Large intestine (tissue), 3 donors: Measurements from ENCODE around the gene IGSF22. TPM values are rescaled to one million over a fixed set of nuclear protein-coding genes. Genes with fewer than 3 reads are reported as not detected.

ENCODE experiments used
- DNase-seq, 2 donors: peaks; one replicate each; pipeline versions ENCODE4 v3.0.0 to v3.0.0-alpha.2; 2013
- H3K27ac ChIP-seq: one replicate; pipeline ENCODE4 v1.5.1; 2013; ENCODE audit warnings: low read length
- H3K27me3 ChIP-seq: 2 replicates; pipeline ENCODE4 v1.6.1; 2013; ENCODE audit warnings: low read length; ENCODE audit not compliant: control insufficient read depth, insufficient read depth
- H3K36me3 ChIP-seq: 2 replicates; pipeline ENCODE4 v1.6.1; 2013; ENCODE audit warnings: low read length; ENCODE audit not compliant: control insufficient read depth, insufficient read depth
- H3K4me1 ChIP-seq: one replicate; pipeline ENCODE4 v1.6.1; 2013; ENCODE audit warnings: low read length; ENCODE audit not compliant: control insufficient read depth, insufficient read depth
- H3K4me3 ChIP-seq: one replicate; pipeline ENCODE4 v1.5.1; 2013; ENCODE audit warnings: low read length
- H3K9me3 ChIP-seq: one replicate; pipeline ENCODE4 v1.6.1; 2013; ENCODE audit warnings: mild to moderate bottlenecking, low read depth, low read length, moderate library complexity; ENCODE audit not compliant: control insufficient read depth
- WGBS: methylation state at CpG from one replicate; pipeline ENCODE4 v1.1.5; 2013; ENCODE audit warnings: low lambda C conversion rate; ENCODE audit not compliant: insufficient coverage; 5-methylcytosine and 5-hydroxymethylcytosine counted together
- polyA plus RNA-seq: library from polyadenylated mRNA; unstranded; fragments of 120-200 nt; gene quantifications from one replicate; pipeline ENCODE4 v1.2.1, GENCODE V29; 2013

The IGSF22 gene
- polyA plus RNA-seq, 1 donor, result 1.5 TPM

DNA sequence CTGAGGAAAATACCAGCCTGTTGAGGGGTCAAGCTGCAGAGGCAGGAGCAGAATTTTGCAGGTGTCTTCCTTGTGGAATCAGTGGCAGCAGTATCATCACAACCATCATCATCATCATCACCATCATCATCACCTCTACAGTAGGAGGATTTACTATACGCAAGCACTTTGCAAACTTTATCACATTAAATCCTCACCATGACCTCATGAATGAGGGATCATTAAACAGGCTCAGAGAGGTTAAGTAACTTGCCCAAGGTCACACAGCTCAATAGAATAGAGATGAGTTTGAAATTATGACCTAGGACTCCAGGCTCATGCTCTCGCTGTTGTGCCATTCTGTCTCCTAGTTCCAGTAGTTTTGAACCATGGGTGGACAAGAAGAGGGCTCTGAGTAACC, 40.0 kb upstream of the IGSF22 start:
- Histone ChIP-seq H3K9me3 (no peaks in the 10 kb centered on the region), H3K4me3 (no peak overlapping the region), H3K27ac (no peak overlapping the region), H3K4me1 (no peaks in the 10 kb centered on the region), H3K27me3 (peaks cover 3% of the 10 kb centered on the region), H3K36me3 (no peaks in the 10 kb centered on the region)
- WGBS, result no CpG with 5 or more reads among the region's 2 CpGs
- no peak for DNase-seq

DNA sequence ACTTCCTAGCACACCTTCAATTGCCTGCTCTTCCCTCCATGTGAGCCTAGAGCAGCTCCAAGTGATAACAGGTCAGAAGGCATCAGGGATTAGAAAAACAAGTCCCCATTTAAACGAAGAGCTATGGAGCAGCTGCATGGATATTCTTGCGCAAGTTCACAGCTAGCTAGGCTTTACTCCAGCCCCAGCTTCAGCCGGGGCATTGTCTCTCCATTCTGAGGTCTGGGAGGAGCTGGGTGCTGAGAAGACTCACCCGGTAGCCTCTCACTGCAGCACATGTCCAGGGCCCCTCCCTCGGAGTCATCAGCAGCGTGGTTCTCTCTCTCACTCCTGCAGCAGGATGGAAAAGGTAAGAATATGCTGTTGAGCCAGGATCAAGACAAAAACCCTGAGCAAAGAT, 39.6 kb upstream of the IGSF22 start:
- Histone ChIP-seq H3K27ac (no peak overlapping the region), H3K36me3 (no peaks in the 10 kb centered on the region), H3K27me3 (peaks cover 3% of the 10 kb centered on the region), H3K4me1 (no peaks in the 10 kb centered on the region), H3K9me3 (no peaks in the 10 kb centered on the region), H3K4me3 (no peak overlapping the region)
- no peak for DNase-seq
- no CpG with 5 or more reads among the region's 6 CpGs for whole genome bisulfite sequencing

DNA sequence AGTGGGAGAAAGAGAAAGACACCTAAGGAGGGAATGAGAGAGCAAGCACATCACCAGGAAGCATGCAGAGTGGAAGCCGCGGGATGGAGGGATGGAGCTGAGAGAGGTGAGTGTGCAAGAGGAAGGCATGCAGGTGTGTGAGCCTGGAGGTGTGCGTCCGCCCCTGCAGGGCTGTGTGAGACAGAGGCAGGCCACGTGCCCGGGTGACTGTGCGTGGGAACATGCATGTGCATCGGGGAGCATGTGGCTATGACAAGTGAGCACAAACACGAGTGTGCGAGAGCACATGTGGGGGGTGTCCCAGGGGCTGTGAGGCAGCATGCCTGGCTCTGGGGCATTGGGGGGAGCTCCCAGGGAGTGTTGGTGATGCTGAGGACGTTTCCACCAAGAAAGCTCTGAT, 35.8 kb upstream of the IGSF22 start:
- no peaks in the 10 kb centered on the region for H3K9me3 ChIP-seq
- no peak overlapping the region for H3K4me3 ChIP-seq
- H3K27ac ChIP-seq, result no peak overlapping the region
- H3K27me3 ChIP-seq, result peaks cover 11% of the 10 kb centered on the region
- DNase-seq, result no peak
- H3K36me3 ChIP-seq, result no peaks in the 10 kb centered on the region
- H3K4me1 ChIP-seq, result no peaks in the 10 kb centered on the region
- WGBS, result no CpG with 5 or more reads among the region's 11 CpGs

DNA sequence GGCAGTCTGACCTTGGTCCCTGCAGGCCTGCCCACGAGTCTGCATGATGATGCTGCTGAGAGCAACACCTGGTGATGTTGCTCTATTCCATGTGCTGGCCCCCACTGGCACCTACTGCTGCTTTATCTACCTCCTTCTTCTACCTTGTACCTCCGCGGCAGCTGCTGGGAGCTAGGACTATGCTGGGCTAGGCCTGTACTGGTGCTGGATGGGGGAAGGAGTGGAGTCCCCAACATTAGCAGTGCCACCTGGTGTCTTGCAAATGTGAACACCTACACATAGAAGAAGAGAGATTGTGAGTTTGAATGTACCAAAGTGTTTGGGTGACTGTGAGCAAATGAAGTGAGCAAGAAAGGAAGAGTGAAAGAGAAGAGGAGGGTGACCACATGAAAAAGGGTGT, 35.2 kb upstream of the IGSF22 start:
- no peaks in the 10 kb centered on the region for H3K36me3 ChIP-seq
- WGBS, result no CpG with 5 or more reads among the region's 3 CpGs
- H3K27me3 ChIP-seq, result peaks cover 11% of the 10 kb centered on the region
- DNase-seq, result no peak
- H3K4me3 ChIP-seq, result no peak overlapping the region
- H3K27ac ChIP-seq, result no peak overlapping the region
- H3K4me1 ChIP-seq, result no peaks in the 10 kb centered on the region
- H3K9me3 ChIP-seq, result no peaks in the 10 kb centered on the region

DNA sequence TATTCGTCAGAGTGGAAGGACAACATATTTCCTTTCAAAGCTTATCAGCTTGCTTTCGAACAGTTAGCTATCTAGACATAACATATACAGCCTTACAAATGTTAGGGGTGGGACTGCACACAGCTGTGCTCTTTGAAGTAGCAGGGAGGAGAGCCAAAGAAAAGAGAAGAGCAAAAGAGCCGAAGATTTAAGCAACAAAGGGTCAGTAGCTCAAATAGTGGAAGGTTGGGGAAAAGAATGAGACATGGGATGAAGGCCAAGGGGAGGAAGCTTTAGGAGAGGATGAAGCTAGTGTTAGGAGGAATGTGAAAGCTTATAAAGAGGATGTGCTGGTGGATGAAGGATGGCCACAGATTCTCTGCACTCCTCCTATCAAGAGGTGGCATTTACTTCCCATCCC, 31.8 kb upstream of the IGSF22 start:
- H3K9me3 ChIP-seq, result no peaks in the 10 kb centered on the region
- H3K4me1 ChIP-seq, result no peaks in the 10 kb centered on the region
- WGBS, result 80% methylated on average over 1 of the region's 3 CpGs
- H3K27ac ChIP-seq, result no peak overlapping the region
- H3K4me3 ChIP-seq, result no peak overlapping the region
- H3K36me3 ChIP-seq, result no peaks in the 10 kb centered on the region
- DNase-seq, result no peak
- peaks cover 13% of the 10 kb centered on the region for H3K27me3 ChIP-seq

DNA sequence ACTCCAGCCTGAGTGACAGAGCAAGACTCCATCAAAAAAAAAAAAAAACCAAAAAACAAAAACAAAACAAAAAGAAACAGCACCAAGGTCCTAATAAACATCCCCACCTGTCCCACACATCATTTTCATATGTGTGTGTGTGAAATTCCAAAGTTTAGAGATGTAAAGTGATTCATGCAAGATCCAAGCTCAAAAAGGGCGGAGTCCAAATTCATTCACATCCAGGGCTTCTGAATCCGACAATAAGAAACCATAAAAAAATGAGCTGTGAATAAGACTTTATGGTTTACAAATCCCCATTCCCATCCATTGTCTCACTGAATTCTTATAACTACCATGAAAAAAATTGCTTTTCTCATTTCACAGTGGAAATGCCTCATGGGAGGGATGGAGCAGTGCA, 30.9 kb upstream of the IGSF22 start:
- no peak for DNase-seq
- H3K27me3 ChIP-seq, result peaks cover 13% of the 10 kb centered on the region
- H3K27ac ChIP-seq, result no peak overlapping the region
- H3K4me3 ChIP-seq, result no peak overlapping the region
- H3K36me3 ChIP-seq, result no peaks in the 10 kb centered on the region
- no CpG with 5 or more reads among the region's 2 CpGs for WGBS
- no peaks in the 10 kb centered on the region for H3K9me3 ChIP-seq
- H3K4me1 ChIP-seq, result no peaks in the 10 kb centered on the region

DNA sequence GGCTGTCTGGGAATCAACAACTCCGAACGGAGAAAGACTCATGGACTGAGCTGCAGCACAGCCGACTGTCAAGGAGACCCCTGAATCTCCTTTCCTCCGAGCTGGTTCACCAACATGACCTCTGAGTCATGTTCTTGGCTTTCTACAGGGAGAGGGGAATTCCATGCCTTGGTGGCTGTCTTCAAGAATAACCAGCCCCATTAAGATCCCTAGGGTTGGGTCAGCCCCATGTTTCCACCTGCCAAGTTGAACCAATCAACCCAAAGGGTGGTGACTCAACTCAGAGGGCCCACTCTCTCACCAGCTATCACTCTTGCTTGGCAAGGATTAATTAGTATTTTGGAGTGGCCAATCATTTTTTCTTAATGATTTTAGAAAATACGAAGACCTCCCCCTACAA, 28.3 kb upstream of the IGSF22 start:
- no peaks in the 10 kb centered on the region for H3K9me3 ChIP-seq

DNA sequence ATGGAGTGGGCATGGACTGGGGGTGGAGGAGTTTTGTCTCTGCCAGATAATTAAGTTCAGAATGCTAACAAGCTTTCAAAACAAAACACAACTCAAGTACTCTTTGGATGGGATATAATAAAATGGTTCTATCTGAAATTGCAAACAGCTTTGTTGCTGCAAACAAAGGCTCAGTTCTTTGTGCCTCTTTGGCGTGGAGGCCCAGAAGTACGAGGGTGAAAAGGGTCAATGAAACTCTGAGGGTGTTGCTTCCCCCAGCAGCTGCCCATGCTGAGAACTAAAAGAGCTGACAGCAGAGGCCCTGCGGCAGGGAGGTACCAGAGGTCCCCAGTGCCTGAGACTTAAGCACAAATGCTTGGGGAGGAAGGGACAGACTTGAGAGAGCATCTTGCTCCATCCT, 26.5 kb upstream of the IGSF22 start:
- WGBS, result no CpG with 5 or more reads among the region's 3 CpGs
- H3K27me3 ChIP-seq, result peaks cover 7% of the 10 kb centered on the region
- H3K27ac ChIP-seq, result no peak overlapping the region
- no peaks in the 10 kb centered on the region for H3K4me1 ChIP-seq
- no peaks in the 10 kb centered on the region for H3K36me3 ChIP-seq
- DNase-seq, result no peak
- no peak overlapping the region for H3K4me3 ChIP-seq
- no peaks in the 10 kb centered on the region for H3K9me3 ChIP-seq

More for the DNA sequence above, 28.3 kb upstream of the IGSF22 start:
- Histone ChIP-seq H3K4me3 (no peak overlapping the region), H3K27me3 (peaks cover 10% of the 10 kb centered on the region), H3K27ac (no peak overlapping the region), H3K4me1 (no peaks in the 10 kb centered on the region), H3K36me3 (no peaks in the 10 kb centered on the region)
- DNase-seq, result no peak
- no CpG with 5 or more reads among the region's 5 CpGs for WGBS

DNA sequence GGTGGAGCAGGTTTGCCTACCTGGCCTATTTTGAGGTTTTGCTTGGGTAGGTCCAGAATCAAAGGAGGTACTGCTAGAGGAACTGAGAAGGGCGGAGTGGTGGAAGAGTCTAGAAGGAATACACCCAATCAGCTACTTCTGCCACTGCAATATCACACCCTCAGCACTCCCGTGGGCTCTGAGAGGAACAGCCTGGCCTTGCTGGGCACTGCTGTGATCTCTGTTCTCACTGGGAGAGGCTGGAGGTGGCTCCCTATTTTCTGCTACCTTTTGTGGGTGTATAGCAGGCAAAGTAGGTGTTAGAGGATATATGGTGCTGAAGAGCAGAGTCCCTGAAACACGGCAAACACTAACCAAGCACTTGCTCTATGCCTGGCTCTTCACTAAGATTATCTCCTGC, 25.0 kb upstream of the IGSF22 start:
- Histone ChIP-seq H3K9me3 (no peaks in the 10 kb centered on the region), H3K4me1 (no peaks in the 10 kb centered on the region), H3K36me3 (no peaks in the 10 kb centered on the region), H3K27ac (no peak overlapping the region), H3K4me3 (no peak overlapping the region), H3K27me3 (peaks cover 5% of the 10 kb centered on the region)
- no peak for DNase-seq
- WGBS, result no CpG with 5 or more reads among the region's 3 CpGs

DNA sequence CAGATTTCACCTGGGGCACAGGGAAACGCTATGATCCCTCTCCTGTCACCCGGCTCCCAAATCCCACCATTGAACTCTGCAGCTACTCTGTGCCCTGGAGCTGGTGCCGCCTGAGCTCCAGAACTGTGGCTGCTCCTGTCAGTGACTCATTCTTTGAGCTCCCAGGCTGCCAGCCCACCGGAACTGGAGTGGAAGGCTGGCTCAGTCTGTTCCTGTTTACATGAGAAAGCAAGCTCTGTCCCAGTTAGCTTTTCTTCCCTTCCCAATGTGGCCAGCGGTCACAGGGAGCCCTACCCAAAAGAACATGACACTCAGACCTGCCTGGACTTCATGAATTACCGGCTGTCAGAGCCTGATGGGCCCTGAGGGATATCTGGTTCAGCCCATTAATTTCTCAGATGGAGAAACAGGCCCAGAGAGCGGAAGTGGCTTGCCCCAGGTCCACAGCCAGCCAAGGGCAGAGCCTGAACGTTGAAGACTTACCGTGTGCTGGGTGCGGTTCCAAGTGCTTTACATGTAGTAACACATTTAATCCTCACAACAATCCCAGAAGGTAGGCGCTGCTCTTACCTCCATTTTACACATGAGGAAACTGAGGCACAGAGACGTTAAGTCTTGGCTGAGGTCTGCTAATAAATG, 23.8 kb upstream of the IGSF22 start:
- Histone ChIP-seq H3K27me3 (peaks cover 5% of the 10 kb centered on the region), H3K4me1 (no peaks in the 10 kb centered on the region), H3K9me3 (no peaks in the 10 kb centered on the region), H3K4me3 (no peak overlapping the region), H3K27ac (no peak overlapping the region), H3K36me3 (no peaks in the 10 kb centered on the region)
- WGBS, result no CpG with 5 or more reads among the region's 12 CpGs
- no peak for DNase-seq

DNA sequence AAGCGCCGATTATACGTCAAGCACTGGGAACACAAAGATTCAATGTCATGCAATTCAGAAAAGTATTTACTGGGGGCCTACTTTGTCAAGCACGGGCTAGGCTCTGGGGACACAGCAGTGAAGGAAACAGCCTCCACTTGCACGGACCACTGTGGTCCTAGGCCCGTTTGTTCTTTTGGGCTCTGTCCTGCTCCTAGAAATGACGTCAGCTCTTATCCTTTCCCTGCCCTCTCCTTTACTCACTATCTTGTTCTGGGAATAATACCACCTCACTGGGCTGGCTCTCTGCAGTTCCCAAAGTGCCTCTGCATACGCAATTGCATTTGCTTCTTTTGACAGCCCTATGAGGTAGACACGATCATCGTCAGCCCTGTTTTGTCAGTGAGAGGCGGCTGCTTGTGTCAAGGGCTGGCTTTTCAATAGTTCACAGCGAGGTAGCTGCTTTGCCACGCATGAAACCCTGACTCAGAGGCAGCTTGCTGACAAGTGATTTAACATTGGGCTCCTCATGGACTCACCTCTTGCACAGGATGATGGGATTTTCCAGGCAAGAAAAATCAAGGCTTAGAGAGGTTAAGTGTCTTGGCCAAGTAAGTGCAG, 22.9 kb upstream of the IGSF22 start:
- 100% methylated on average over 1 of the region's 13 CpGs for WGBS
- Histone ChIP-seq H3K27ac (no peak overlapping the region), H3K27me3 (peaks cover 5% of the 10 kb centered on the region), H3K9me3 (no peaks in the 10 kb centered on the region), H3K4me1 (no peaks in the 10 kb centered on the region), H3K4me3 (no peak overlapping the region), H3K36me3 (no peaks in the 10 kb centered on the region)
- DNase-seq, result no peak
